NT2/D1 (cell line): Measurements from ENCODE around the gene EPB41L3.

ENCODE experiments used
- SUZ12 ChIP-seq: IDR thresholded peaks from 2 replicates; pipeline ENCODE4 v1.6.1; 2011; ENCODE audit not compliant: insufficient read length, insufficient read depth; ENCODE audit errors: extremely low read depth
- YY1 ChIP-seq: IDR thresholded peaks from 2 replicates; pipeline ENCODE4 v1.6.1; 2011; ENCODE audit not compliant: insufficient read length, insufficient read depth

DNA sequence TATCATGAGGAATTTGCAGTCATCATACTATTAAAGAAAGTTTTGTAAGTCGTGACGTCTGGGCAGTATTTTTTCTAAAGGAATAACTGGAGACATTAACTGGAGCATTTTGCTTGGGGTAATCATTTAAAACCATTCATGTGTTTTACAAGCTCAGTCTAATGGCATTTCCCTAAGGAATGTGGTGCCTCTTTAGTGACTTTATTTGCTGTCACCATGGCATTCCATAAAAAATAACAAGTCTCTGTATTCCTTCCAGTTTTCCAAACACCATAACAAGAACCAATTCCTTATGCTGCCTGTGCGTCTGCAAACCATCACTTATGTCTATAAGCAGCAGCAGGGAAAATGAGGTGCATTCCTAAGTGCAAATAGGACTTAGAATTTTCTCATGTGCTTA is 82.8 kb downstream of the EPB41L3 start:
- TF ChIP-seq YY1 (no peak), SUZ12 (no peak)
